Fibroblast of peridontal ligament (primary cell): Measurements from ENCODE around the gene ZNF512B.
A peak's percentile ranks its signal among the peaks of the same experiment; 100 is the strongest.
"Not testable (repeated sequence)": the region's sequence is repeated elsewhere in the genome, so short reads cannot be mapped to it uniquely, and the experiment has no call there.

Experiments
- DNase-seq: peaks from one replicate; pipeline ENCODE4 v3.0.0-alpha.2; 2010; ENCODE audit errors: extremely low read depth

The ZNF512B gene

DNA sequence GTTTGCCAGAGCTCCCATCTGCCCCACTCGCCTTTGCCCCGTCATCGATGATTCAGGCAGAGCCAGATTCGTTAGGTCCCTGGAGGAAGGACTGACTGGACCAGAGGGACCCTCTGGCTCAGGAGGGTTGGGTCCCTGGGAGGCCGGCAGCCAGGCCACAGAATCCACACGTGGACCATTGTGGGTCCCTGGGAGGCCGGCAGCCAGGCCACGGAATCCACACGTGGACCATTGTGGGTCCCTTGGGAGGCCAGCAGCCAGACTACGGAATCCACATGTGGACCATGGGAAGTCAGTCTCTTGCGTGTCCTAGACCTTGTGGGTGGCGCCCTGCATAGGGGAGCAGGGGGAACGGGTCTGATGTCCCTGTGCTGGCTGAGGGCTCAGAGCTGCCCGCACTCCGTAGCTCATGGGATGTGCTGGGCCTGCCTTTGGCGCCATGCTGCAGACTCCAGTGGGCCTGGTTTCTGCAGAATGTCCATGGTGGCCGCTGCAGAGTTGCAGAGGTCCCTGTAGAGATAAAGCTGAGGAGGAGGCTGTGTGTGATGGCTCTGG lies 37.0 kb downstream of the ZNF512B start:
- DNase-seq = no peak

- no peak for DNase-seq
These were observed 38.0 kb downstream of the ZNF512B start for GRCh38 chr20:63931735-63932134.

- no peak for DNase-seq
These were observed 38.7 kb downstream of the ZNF512B start for GRCh38 chr20:63930971-63931553.

DNA sequence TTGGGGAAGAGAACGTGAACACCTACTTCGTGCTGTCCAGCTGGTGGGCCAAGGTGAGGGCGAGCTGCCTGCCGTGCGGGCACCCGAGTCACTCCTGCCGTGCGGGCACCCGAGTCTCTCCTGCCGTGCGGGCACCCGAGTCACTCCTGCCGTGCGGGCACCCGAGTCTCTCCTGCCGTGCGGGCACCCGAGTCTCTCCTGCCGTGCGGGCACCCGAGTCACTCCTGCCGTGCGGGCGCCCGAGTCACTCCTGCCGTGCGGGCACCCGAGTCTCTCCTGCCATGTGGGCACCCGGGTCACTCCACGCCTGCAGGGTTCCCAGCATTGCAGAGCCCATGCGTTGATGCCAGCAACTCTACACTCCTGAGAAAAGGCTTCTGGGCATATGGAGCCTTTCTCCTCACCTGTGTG lies 40.3 kb downstream of the ZNF512B start:
- not testable (repeated sequence) for DNase-seq

GRCh38 chr20:63929071-63929470 lies 40.7 kb downstream of the ZNF512B start:
- DNase-seq = no peak

GRCh38 chr20:63926298-63926697 lies 43.4 kb downstream of the ZNF512B start:
- no peak for DNase-seq

- no peak for DNase-seq
These were observed 45.5 kb downstream of the ZNF512B start for GRCh38 chr20:63924241-63924640.

DNA sequence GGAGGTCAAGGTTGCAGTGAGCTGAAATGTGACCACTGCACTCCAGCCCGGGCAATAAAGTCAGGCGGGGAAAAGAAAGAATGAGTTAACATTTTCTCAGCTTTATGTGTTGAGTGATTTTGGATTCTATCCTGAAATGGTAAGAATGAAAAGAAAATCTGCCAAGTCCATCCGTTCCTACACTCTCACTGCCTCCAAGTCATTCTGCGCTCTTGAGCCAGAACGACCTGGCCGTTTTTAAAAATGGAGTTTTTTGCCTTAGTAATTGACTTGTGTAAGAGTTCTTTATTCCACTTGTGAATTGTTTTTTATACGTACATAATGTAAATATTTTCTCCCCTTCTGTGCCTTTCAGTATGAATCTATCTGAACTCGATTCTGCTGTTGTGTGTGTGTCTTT lies 46.1 kb downstream of the ZNF512B start:
- no peak for DNase-seq

- DNase-seq = no peak
These were observed 49.5 kb downstream of the ZNF512B start for GRCh38 chr20:63920226-63920625.

GRCh38 chr20:63919130-63919529 lies 50.6 kb downstream of the ZNF512B start:
- DNase-seq = no peak

DNA sequence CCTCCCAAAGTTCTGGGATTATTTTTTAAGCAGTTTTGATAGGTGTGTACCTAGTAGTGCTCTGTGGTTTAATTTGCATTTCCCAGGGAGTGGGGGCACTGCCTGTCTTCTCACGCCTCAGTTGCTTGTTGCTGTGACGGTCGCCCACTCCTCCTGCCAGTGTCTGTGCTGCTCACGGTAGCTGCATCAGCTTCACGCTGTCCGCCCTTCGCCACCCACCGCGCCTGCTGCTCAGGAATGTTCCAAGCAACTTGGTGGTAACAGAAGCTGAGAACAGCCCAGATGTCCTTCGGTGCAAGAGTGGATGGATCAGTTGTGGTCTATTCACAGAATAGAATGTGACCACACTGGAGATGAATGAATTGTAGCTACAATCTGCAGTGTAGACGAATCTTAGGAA lies 51.9 kb downstream of the ZNF512B start:
- no peak for DNase-seq

GRCh38 chr20:63916371-63916939 lies 53.3 kb downstream of the ZNF512B start:
- not testable (repeated sequence) for DNase-seq

DNA sequence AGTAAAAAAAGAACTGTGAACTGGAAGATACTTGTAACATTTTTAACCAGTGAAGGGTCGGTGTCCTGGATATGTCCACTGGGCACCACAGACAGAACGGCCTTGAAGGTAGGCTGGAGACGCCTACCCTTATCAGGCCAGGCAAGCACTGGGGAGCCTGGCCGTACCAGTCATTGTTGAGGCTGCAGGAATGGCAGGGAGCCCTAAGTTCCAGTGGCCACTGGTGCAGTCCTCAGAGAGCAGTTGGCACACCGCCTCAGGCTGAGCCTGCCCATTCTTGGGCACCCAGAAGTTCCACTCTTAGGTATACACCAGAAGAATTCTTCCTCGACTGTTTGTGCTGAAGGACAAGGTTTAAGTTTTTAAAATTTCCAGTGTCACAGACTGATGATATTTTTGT lies 54.3 kb downstream of the ZNF512B start:
- DNase-seq = no peak

- no peak for DNase-seq
These were observed 56.0 kb downstream of the ZNF512B start for GRCh38 chr20:63913768-63914167.

GRCh38 chr20:63911176-63911575 lies 58.6 kb downstream of the ZNF512B start:
- peak; percentile 18 for DNase-seq

DNA sequence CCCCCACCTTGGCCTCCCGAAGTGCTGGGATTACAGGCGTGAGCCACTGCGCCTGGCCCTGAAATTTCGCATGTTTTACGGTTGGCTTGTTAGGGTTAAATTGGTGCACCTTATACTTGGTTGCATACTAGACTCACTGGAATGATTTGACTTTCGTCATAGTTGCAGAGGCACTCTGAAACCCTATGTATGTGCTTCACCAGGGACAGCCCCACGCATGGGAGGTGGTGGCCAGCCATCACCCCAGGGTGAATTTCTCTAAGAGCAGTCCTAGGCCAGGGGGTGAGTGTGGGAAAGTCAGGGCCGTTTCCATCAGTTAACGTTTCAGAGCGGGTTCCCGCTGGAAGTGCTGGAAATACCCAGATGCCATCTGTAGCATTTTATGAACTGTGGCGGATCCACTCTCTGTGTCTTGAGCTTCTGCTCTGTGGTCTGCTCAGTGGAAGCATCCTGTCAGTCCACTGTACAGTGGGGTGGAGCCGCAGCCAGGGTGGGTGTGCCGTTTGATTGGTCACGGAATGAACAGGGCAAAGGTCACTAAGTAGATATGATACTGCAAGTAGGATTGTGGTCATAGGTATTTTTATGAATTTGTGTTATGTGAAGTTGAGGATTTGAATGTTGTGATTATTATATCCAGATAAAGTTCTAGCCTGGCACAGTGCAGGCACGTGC lies 61.6 kb downstream of the ZNF512B start:
- DNase-seq = no peak
